Endothelial cell of umbilical vein (primary cell): ENCODE measurements around the gene NCOR1. TPM values are rescaled to one million over a fixed set of nuclear protein-coding genes. Genes with fewer than 3 reads are reported as not detected.

Experiments used
- BruUV-seq: library from RNA; stranded (reverse); fragments of 400-500 nt; replicated peaks from 2 replicates; lab custom pipeline; 2021; lab: Mats Ljungman, UMichigan
- CTCF ChIA-PET: fragments of 300-600, 350-600 bp; sonication (Branson Sonifier 250); formaldehyde crosslinking; loops from one replicate; lab custom pipeline; 2021; ENCODE audit warnings: antibody characterized with exemption, inconsistent platforms; lab: Charles Lee
- POLR2A ChIA-PET: fragments of 300-600, 350-600 bp; sonication (Branson Sonifier 250); formaldehyde crosslinking; loops from one replicate; lab custom pipeline; 2021; ENCODE audit warnings: antibody characterized with exemption, inconsistent platforms; lab: Charles Lee
- DNase-seq: peaks from one replicate; pipeline ENCODE4 v3.0.0-alpha.2; 2011; ENCODE audit warnings: low read depth, low spot score
- FAIRE-seq: peaks from 2 replicates; lab custom pipeline; 2011; peaks lifted over from hg19 to GRCh38; lab: Jason Lieb, UNC
- H2AFZ ChIP-seq: 2 replicates; pipeline ENCODE4 v1.6.0; 2012; ENCODE audit warnings: low read depth, low read length, control low read depth, inconsistent platforms
- H3K27ac ChIP-seq: 2 replicates; pipeline ENCODE4 v1.5.1; 2011; ENCODE audit warnings: low read depth, mild to moderate bottlenecking, control low read depth, low read length, moderate library complexity; ENCODE audit not compliant: insufficient read depth
- H3K27me3 ChIP-seq, 2 experiments: 2 replicates each; pipeline versions ENCODE4 v1.6.0 to v1.6.1; 2011; ENCODE audit warnings: low read length in 2 of 2, mixed read lengths in 1 of 2; ENCODE audit not compliant: control insufficient read depth in 2 of 2, insufficient read depth in 2 of 2
- H3K36me3 ChIP-seq, 2 experiments: 2 replicates in 1 of 2; 3 replicates in 1 of 2; pipeline ENCODE4 v1.5.1; 2011; ENCODE audit warnings: low read length in 2 of 2, mild to moderate bottlenecking in 1 of 2, moderate library complexity in 1 of 2; ENCODE audit not compliant: control insufficient read depth in 2 of 2, insufficient read depth in 2 of 2; ENCODE audit errors: extremely low read depth in 1 of 2
- H3K4me1 ChIP-seq: 3 replicates; pipeline ENCODE4 v1.5.1; 2011; ENCODE audit warnings: mild to moderate bottlenecking, low read length; ENCODE audit not compliant: control insufficient read depth, insufficient read depth; ENCODE audit errors: extremely low read depth
- H3K4me2 ChIP-seq: 2 replicates; pipeline ENCODE4 v1.6.1; 2011; ENCODE audit warnings: low read length, control low read depth, mixed read lengths; ENCODE audit not compliant: insufficient read depth
- H3K4me3 ChIP-seq, 3 experiments: fragments of 200-600 bp in 1 of 3; sonication (generic), shearing (Covaris generic) in 1 of 3; replicated peaks in 1 of 3; 2 replicates each; pipeline ENCODE4 v1.5.1; 2011 to 2016; ENCODE audit warnings: control low read depth in 3 of 3, low read length in 3 of 3, mild to moderate bottlenecking in 2 of 3, inconsistent platforms in 1 of 3, low read depth in 1 of 3, moderate library complexity in 1 of 3; ENCODE audit not compliant: insufficient read depth in 1 of 3
- H3K79me2 ChIP-seq: 2 replicates; pipeline ENCODE4 v1.6.0; 2012; ENCODE audit warnings: low read length, inconsistent platforms; ENCODE audit not compliant: control insufficient read depth, insufficient read depth
- H3K9ac ChIP-seq: replicated peaks from 2 replicates; pipeline ENCODE3; 2011; ENCODE audit warnings: low read length, control low read depth; ENCODE audit not compliant: insufficient read depth; ENCODE audit errors: extremely low read depth
- H3K9me1 ChIP-seq: replicated peaks from 3 replicates; pipeline ENCODE4 v1.6.0; 2011; ENCODE audit warnings: mild to moderate bottlenecking, low read length; ENCODE audit not compliant: control insufficient read depth, insufficient read depth; ENCODE audit errors: extremely low read depth
- H3K9me3 ChIP-seq: replicated peaks from 2 replicates; pipeline ENCODE4 v1.5.1; 2012; ENCODE audit warnings: low read length, inconsistent platforms; ENCODE audit not compliant: control insufficient read depth, insufficient read depth
- H4K20me1 ChIP-seq: replicated peaks from 2 replicates; pipeline ENCODE3; 2011; ENCODE audit warnings: mild to moderate bottlenecking, low read length; ENCODE audit not compliant: control insufficient read depth, insufficient read depth; ENCODE audit errors: extremely low read depth
- FOS ChIP-seq: IDR thresholded peaks from 2 replicates; pipeline ENCODE4 v1.6.1; 2011; ENCODE audit warnings: mild to moderate bottlenecking, low read length, moderate library complexity, borderline replicate concordance; ENCODE audit not compliant: insufficient read depth
- JUN ChIP-seq: IDR thresholded peaks from 2 replicates; pipeline ENCODE4 v1.6.1; 2011; ENCODE audit warnings: borderline replicate concordance, low read depth; ENCODE audit not compliant: insufficient read length, insufficient read depth
- dilution Hi-C: fragments of 300-500 bp; cut with MboI; formaldehyde crosslinking; loops from one replicate; pipeline ENCODE4 v1.15.0; 2019; ENCODE audit warnings: low sequenced_read_pairs; ENCODE audit not compliant: extremely low pct_ligation_motif_present
- intact Hi-C: fragments of 100-400 bp; cut with micrococcal nuclease; formaldehyde crosslinking; loops from one replicate; pipeline ENCODE4 v1.10.0; 2022
- polyA plus RNA-seq, 4 experiments: library from polyadenylated mRNA; depleted of rRNA in 3 of 4; stranded (reverse) in 3 of 4; unstranded in 1 of 4; fragments of >200 nt; gene quantifications; 2 replicates each; pipeline versions ENCODE4 v1.2.1 to v1.2.3, GENCODE V29; 2011 to 2012; ENCODE audit warnings: missing spikeins in 1 of 4
- total RNA-seq: library from RNA; stranded (reverse); gene quantifications from 2 replicates; pipeline ENCODE4 v1.2.3, GENCODE V29; 2021

Gene NCOR1
- total and polyA plus RNA-seq, 2 donors (not counting 3 experiments of a cell fraction or from before 2014, with no cell fraction given): 90.0 to 134 TPM

DNA sequence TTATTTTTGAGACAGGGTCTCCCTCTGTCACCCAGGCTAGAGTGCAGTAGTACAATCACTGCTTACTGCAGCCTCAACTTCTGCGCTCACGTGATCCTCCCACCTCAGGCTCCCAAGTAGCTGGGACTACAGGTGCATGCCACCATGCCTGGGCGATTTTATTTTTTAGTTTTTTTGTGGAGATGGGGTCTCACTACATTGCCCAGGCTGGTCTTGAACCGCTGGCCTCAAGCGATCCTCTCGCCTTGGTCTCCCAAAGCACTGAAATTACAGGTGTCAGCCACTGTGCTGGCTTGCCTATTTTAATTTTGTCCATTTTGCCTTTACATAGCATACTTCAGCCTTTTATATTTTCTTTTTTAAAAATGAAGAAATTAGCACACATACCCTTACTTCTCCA lies 164.5 kb downstream of the NCOR1 start:
- no TSS peak for BruUV-seq

DNA sequence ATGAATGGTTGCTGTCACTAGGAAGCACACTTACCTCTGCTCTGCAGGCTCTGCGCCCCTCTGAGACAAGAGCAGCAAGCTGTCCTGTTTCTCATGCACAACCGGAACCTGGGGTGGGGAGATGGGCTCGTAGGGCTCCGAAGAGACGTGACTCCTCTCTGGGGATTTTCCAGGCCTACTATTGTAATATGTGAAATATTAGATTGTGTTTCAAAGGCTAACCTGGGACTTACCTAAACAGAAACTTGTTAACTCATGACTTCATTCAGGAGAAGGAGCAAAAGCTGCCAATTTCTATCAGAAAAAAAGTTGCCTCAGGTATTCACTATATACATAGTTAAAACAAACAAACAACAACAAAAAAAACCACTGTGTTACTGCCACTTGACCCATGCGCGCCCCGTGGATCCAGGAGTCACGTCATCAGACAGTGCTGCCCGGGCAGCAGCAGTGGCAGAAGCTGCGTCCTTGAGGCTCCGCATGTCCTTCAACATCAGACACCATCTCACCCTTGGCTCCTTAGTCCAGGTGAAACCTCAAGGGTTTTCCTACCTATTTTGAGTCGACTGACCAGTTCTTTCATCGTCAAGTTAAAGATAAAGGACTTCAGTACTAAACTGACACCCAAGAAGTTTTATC lies 166.4 kb downstream of the NCOR1 start:
- Histone ChIP-seq H3K27ac (no peak overlapping the region), H3K9ac (no peak overlapping the region), H3K9me3 (no peaks in the 10 kb centered on the region), H4K20me1 (no peaks in the 10 kb centered on the region), H2AFZ (no peak overlapping the region), H3K9me1 (no peaks in the 10 kb centered on the region), H3K79me2 (peaks cover 15% of the 10 kb centered on the region), H3K4me2 (no peak overlapping the region), H3K4me1 (no peaks in the 10 kb centered on the region), H3K36me3 (peaks cover 12 to 20% of the 10 kb centered on the region in 2 experiments), H3K27me3 (no peaks in the 10 kb centered on the region), H3K4me3 (no peak overlapping the region)
- ChIA-PET CTCF (no interaction called here), POLR2A (no interaction called here)
- BruUV-seq: no TSS peak
- FAIRE-seq (no peak), DNase-seq (no peak)
- intact Hi-C loops: no loop called here
- TF ChIP-seq JUN: no peak
- dilution Hi-C loops: no loop called here

More for the DNA sequence above, 164.5 kb downstream of the NCOR1 start:
- ChIA-PET POLR2A (no interaction called here), CTCF (no interaction called here)
- Histone ChIP-seq H2AFZ (no peak overlapping the region), H3K79me2 (peaks cover 15% of the 10 kb centered on the region), H3K27ac (no peak overlapping the region), H3K27me3 (no peaks in the 10 kb centered on the region), H3K4me3 (no peak overlapping the region), H3K4me2 (no peak overlapping the region), H3K9ac (no peak overlapping the region), H3K9me1 (no peaks in the 10 kb centered on the region), H3K4me1 (no peaks in the 10 kb centered on the region), H3K36me3 (peaks cover 12 to 14% of the 10 kb centered on the region in 2 experiments), H4K20me1 (no peaks in the 10 kb centered on the region), H3K9me3 (no peaks in the 10 kb centered on the region)
- no peak for DNase-seq
- FAIRE-seq: no peak
- TF ChIP-seq FOS: no peak
- intact Hi-C loops: no loop called here
- dilution Hi-C loops: no loop called here
